Measurements from ENCODE around the gene GRPR.

The GRPR gene

DNA sequence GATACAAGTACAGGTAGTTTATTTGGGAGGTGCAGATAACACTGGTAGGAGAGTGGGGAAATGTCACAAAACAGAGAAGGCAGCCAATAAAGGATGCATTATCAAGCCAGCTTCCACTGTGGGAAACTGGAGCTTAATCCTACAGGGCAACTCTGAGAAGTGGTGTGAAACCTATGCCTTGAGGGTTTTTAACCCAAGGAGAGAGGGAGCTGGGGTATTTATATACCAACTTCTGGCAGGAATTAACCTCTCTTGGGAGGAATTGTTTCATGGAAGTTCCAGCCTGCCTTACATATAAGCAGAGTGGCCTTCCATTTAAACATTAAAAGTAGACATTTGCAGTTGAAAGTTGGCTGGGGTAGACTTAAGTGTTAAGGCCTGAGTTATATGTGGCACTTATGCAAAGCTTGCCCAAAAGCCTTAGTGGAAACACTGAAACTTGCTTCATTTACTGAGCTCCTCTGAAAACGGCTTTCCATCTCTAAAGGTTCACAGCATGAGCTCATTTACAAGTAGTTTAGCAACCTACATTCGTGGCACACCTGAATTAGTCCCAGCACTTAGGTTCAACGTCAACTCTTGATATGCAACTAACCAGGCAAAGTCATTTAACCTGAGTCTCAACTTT, 63.1 kb downstream of the GRPR start:
- no peak for DNase-seq

DNA sequence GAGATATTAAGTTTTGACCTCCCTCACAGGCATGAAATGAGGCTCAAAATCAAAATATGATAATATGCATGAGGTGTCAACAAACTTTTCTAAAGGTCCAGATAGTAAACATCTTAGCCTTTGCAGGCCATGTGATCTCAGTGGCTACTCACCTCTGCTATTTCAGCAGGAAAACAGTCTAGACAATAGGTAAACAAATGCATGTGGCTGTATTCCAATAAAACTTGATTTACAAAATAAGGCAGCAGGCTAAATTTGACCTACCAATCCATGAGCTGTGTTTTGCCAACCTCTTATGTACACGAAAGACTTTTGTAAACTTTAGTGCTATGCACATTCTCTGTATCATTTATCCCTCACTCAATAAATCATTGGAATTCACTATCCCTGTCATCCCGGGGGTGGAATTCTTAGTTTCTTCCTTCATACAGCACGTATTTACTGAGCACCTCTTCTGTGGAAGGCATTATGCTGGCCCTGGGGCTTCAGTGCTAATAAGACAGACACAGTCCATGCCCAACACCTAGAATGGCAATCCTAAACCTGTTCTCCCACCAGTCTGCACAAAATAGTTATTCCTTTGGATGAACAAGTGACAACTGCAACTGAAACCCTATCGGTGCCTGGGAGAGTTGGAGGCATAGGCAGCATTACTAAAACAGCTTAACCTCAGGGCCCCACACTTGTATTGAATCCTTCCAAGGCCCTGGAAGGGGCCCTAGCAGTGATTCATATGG, 63.8 kb downstream of the GRPR start:
- no peak for DNase-seq

DNA sequence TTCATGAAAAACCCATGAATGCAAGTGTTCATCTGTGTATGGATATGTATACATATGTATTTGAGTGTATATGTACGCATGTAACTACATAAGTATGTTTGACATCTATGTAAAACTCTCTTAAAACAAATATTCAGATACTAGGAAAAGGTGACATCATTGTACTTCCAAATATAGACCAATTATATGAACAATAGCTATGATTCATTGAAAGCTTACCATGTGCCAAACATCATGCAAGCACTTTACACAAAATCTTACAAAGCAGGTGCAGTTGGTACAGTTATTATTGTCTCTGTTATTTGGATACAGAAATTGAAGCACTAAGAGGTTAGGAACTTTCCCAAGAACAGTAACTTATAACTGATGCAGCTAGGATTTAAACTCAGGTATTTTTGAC, 65.3 kb downstream of the GRPR start:
- no peak for DNase-seq

DNA sequence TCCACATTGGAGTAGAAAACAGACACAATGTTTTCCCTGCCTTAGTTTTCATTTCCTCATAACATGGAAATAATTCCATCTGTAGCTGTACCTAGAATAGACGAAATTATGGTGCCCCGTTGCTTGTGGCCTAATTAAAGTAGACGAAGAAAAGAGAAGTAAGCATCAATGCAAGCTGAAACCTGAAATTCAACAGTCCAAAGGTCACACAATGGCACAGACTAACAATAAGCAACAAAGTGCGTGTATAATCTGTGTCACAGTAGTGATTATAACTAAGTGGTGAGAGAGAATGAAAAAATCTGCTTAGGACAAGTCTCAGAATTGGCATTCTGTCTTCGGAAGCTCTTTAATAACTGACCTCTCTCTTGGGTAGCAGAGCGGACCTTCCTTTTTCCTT, 68.2 kb downstream of the GRPR start:
- DNase-seq: no peak

DNA sequence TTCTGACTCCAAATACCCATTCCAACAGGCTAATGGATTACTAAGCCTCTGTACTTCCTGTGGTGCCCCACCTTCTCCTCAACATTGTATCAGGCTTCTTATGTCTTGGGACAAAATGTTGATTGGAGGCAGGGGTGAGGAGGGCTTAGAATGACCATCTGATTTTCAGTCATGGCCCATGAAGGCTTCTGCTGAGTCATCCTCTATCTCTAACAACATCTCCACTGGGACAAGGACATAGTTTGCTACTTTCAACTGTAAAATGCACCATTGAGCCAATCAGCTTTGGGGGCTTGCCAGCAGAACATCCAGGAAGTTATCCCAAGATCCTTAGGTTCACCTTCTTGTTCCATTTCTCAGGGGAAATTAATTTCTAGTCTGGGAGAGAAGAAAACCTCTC, 73.5 kb downstream of the GRPR start:
- no peak for DNase-seq

DNA sequence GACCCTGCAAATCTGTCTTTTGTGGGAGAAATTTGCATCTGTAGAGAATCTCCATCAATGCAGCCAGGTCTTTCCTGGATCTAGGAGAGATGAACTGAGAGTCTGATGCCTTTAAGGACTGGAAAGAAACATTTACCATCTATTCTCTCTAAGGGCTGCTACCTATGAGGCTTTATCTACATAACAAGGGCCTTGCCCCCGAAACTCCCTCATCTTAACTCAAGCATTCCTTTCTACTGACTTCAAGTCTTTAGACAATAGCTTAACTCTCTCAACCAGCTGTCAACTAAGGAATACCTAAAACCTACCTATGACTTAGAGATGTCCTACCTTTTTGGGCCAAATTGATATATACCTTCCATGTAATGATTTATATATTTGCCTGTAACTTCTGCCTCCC, 76.0 kb downstream of the GRPR start:
- no peak for DNase-seq

DNA sequence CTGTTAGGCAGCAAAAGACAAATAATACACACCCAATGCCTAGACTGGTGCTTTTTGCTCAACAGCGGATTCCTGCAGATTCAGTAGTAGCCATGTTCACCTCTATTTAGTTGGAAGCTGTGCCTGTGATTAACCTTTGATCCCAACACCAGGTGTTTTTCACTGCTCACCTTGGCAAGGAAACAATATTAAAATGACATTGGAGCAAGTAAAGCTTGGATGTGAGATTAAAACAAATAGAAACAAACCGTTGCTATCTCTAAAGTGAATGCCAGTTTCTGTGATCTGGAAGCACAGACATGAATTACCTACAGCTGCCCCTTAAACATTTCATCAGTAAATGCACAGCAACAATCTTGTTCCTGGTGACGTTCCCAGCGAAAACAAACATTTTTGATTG, 79.6 kb downstream of the GRPR start:
- no peak for DNase-seq

Measured in suppressor macrophage treated with lipopolysaccharide for 4 hours (primary cell).